Uterus (tissue), 2 donors: ENCODE measurements around the gene NEK10.

ENCODE experiments used
- CTCF ChIP-seq, 4 experiments: fragments of 200-600 bp in 2 of 4; fragments of 450-650 bp in 2 of 4; sonication (generic) in 2 of 4; IDR thresholded peaks; one replicate each; pipeline ENCODE4 v1.5.1; 2016 to 2019; ENCODE audit warnings: antibody characterized with exemption in 4 of 4, mild to moderate bottlenecking in 2 of 4, moderate library complexity in 1 of 4
- POLR2A ChIP-seq, 2 donors: fragments of 450-650 bp; IDR thresholded peaks; one replicate each; pipeline ENCODE4 v1.6.1; 2016; ENCODE audit warnings: antibody characterized with exemption in 2 of 2, mild to moderate bottlenecking in 1 of 2, moderate library complexity in 1 of 2

DNA sequence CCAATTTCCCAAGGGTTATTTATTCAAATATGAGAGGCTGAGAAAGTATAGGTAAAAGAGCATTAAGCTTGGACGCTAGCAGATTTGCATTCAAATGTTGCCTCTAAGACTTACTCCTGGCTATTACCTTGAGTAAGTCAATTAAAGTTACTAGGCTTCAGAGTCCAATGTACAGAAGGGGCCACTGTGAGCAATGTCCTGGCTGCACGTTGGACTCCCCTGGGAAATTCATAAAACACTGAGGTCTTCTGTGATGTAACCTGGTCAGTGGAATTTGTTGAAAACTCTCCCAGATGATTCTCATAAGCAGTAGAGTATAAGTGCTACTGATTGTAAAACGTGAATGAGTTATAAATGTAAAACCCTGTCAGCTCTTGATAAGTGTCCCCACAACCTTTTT is 295.3 kb downstream of the NEK10 start:
- TF ChIP-seq CTCF (IDR thresholded peaks at IDR 0.05) (no peak), POLR2A (IDR thresholded peaks at IDR 0.05) (no peak)
